ENCODE data around the gene SNTG2. TPM values are rescaled to one million over a fixed set of nuclear protein-coding genes. Genes with fewer than 3 reads are reported as not detected.

The SNTG2 gene
- total and polyA plus RNA-seq, 2 donors (not counting 3 experiments of a cell fraction or from before 2014, with no cell fraction given) = not detected

DNA sequence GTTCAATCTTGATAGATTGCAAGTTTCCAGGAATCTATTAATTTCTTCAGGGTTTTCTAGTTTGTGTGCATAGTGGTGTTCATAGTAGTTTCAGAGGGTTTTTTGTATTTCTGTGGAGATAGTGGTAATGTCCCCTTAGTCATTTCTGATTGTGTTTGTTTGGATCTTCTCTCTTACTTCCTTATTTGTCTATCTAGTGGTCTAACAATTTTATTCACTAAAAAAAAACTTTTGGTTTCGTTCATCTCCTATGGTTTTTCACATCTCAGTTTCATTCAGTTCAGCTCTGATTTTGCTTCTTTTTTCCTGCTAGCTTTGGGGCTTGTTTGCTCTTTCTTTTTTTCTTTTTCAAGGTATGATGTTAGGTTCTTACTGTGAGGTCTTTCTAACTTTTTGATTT lies 94.5 kb downstream of the SNTG2 start:
- Histone ChIP-seq H3K9me1 (replicated peaks; ENCODE audit: control insufficient read depth, extremely low read depth, insufficient read depth, low read length) (no peaks in the 10 kb centered on the region), H3K27ac (ENCODE audit: insufficient read depth, low read depth, low read length) (no peak overlapping the region), H3K36me3 (ENCODE audit: control insufficient read depth in 2 of 2, extremely low read depth in 1 of 2, insufficient read depth in 2 of 2, low read length in 2 of 2) (no peaks in the 10 kb centered on the region), H2AFZ (ENCODE audit: low read depth, low read length) (no peak overlapping the region), H4K20me1 (replicated peaks; ENCODE audit: control insufficient read depth, extremely low read depth, insufficient read depth, low read length) (no peaks in the 10 kb centered on the region), H3K27me3 (ENCODE audit: control insufficient read depth in 2 of 2, insufficient read depth in 2 of 2, low read length in 2 of 2) (no peaks in the 10 kb centered on the region), H3K4me1 (ENCODE audit: control insufficient read depth, extremely low read depth, insufficient read depth, low read length) (no peaks in the 10 kb centered on the region), H3K79me2 (ENCODE audit: control insufficient read depth, insufficient read depth, low read length) (no peaks in the 10 kb centered on the region), H3K4me3 (replicated peaks in 1 of 3; ENCODE audit: insufficient read depth in 1 of 3, low read depth in 1 of 3, low read length in 3 of 3) (no peak overlapping the region), H3K9ac (replicated peaks; ENCODE audit: extremely low read depth, insufficient read depth, low read length) (no peak overlapping the region), H3K4me2 (ENCODE audit: insufficient read depth, low read length) (no peak overlapping the region), H3K9me3 (replicated peaks; ENCODE audit: control insufficient read depth, insufficient read depth, low read length) (peaks cover 6% of the 10 kb centered on the region)
- intact Hi-C loops (cut with micrococcal nuclease) (no loop called here), dilution Hi-C loops (cut with MboI; ENCODE audit: extremely low pct_ligation_motif_present, low sequenced_read_pairs) (no loop called here)
- no peak for TF ChIP-seq GATA2 (IDR thresholded peaks at IDR 0.05; ENCODE audit: insufficient read depth, insufficient read length, low read depth, low read length)
- TF ChIP-seq FOS (IDR thresholded peaks at IDR 0.05; ENCODE audit: borderline replicate concordance, insufficient read depth, low read length) = no peak
- TF ChIP-seq JUN (IDR thresholded peaks at IDR 0.05; ENCODE audit: borderline replicate concordance, insufficient read depth, insufficient read length, low read depth) = no peak
- no peak for TF ChIP-seq MYC (IDR thresholded peaks at IDR 0.05; ENCODE audit: low read depth, low read length)
- TF ChIP-seq POLR2A (IDR thresholded peaks at IDR 0.05; ENCODE audit: low read depth, low read length) = no peak
- no peak for TF ChIP-seq EZH2 (IDR thresholded peaks at IDR 0.05; ENCODE audit: borderline replicate concordance, low read depth, low read length, severe bottlenecking)
- TF ChIP-seq POLR2AphosphoS5 (IDR thresholded peaks at IDR 0.05; ENCODE audit: insufficient read depth, low read depth, low read length) = no peak
- TF ChIP-seq MAX (IDR thresholded peaks at IDR 0.05; ENCODE audit: insufficient read depth, insufficient read length) = no peak
- TF ChIP-seq, protein P1, sequence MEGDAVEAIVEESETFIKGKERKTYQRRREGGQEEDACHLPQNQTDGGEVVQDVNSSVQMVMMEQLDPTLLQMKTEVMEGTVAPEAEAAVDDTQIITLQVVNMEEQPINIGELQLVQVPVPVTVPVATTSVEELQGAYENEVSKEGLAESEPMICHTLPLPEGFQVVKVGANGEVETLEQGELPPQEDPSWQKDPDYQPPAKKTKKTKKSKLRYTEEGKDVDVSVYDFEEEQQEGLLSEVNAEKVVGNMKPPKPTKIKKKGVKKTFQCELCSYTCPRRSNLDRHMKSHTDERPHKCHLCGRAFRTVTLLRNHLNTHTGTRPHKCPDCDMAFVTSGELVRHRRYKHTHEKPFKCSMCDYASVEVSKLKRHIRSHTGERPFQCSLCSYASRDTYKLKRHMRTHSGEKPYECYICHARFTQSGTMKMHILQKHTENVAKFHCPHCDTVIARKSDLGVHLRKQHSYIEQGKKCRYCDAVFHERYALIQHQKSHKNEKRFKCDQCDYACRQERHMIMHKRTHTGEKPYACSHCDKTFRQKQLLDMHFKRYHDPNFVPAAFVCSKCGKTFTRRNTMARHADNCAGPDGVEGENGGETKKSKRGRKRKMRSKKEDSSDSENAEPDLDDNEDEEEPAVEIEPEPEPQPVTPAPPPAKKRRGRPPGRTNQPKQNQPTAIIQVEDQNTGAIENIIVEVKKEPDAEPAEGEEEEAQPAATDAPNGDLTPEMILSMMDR (IDR thresholded peaks at IDR 0.05; ENCODE audit: extremely low read depth in 1 of 2, insufficient read depth in 1 of 2, low read depth in 1 of 2, low read length in 2 of 2) = no peak
- FAIRE-seq (no peak), DNase-seq (ENCODE audit: low read depth, low spot score) (no peak)
- CTCF ChIA-PET = no interaction called here
- no TSS peak for BruUV-seq (replicated peaks)
- POLR2A ChIA-PET = no interaction called here
